Measurements from ENCODE around the gene GCNT1.
A peak's percentile ranks its signal among the peaks of the same experiment; 100 is the strongest.
"Not testable (repeated sequence)": the region's sequence is repeated elsewhere in the genome, so short reads cannot be mapped to it uniquely, and the experiment has no call there.

The GCNT1 gene

GRCh38 chr9:76425677-76426453 lies 33.1 kb upstream of the GCNT1 start:
- Histone ChIP-seq H3K9me3 (replicated peaks; ENCODE audit: low read length) (no peaks in the 10 kb centered on the region), H3K9ac (ENCODE audit: low read depth, low read length) (no peak overlapping the region), H3K4me1 (ENCODE audit: control insufficient read depth, insufficient read depth, low read length) (no peaks in the 10 kb centered on the region), H3K4me2 (ENCODE audit: low read length) (no peak overlapping the region), H3K27me3 (ENCODE audit: control insufficient read depth, insufficient read depth, low read length) (no peaks in the 10 kb centered on the region), H3K4me3 (ENCODE audit: low read length) (no peak overlapping the region), H3K36me3 (ENCODE audit: insufficient read depth, low read length) (no peaks in the 10 kb centered on the region)

- no peaks in the 10 kb centered on the region for H3K36me3 ChIP-seq (ENCODE audit: insufficient read depth, low read length)
- H3K4me2 ChIP-seq (ENCODE audit: low read length) = no peak overlapping the region
- no peak overlapping the region for H3K9ac ChIP-seq (ENCODE audit: low read depth, low read length)
- H3K4me1 ChIP-seq (ENCODE audit: control insufficient read depth, insufficient read depth, low read length) = no peaks in the 10 kb centered on the region
- H3K27me3 ChIP-seq (ENCODE audit: control insufficient read depth, insufficient read depth, low read length) = no peaks in the 10 kb centered on the region
- no peak overlapping the region for H3K4me3 ChIP-seq (ENCODE audit: low read length)
- no peaks in the 10 kb centered on the region for H3K9me3 ChIP-seq (replicated peaks; ENCODE audit: low read length)
These were observed 32.1 kb upstream of the GCNT1 start for GRCh38 chr9:76426807-76427419.

- no peak overlapping the region for H3K4me3 ChIP-seq (ENCODE audit: low read length)
- H3K9ac ChIP-seq (ENCODE audit: low read depth, low read length) = no peak overlapping the region
- H3K4me1 ChIP-seq (ENCODE audit: control insufficient read depth, insufficient read depth, low read length) = peaks cover 17% of the 10 kb centered on the region
- no peak overlapping the region for H3K4me2 ChIP-seq (ENCODE audit: low read length)
- no peaks in the 10 kb centered on the region for H3K9me3 ChIP-seq (replicated peaks; ENCODE audit: low read length)
- no peaks in the 10 kb centered on the region for H3K36me3 ChIP-seq (ENCODE audit: insufficient read depth, low read length)
- H3K27me3 ChIP-seq (ENCODE audit: control insufficient read depth, insufficient read depth, low read length) = no peaks in the 10 kb centered on the region
These were observed 27.4 kb upstream of the GCNT1 start for GRCh38 chr9:76431601-76432000.

- H3K36me3 ChIP-seq (ENCODE audit: insufficient read depth, low read length) = no peaks in the 10 kb centered on the region
- H3K4me3 ChIP-seq (ENCODE audit: low read length) = no peak overlapping the region
- no peak overlapping the region for H3K9ac ChIP-seq (ENCODE audit: low read depth, low read length)
- no peaks in the 10 kb centered on the region for H3K9me3 ChIP-seq (replicated peaks; ENCODE audit: low read length)
- H3K4me2 ChIP-seq (ENCODE audit: low read length) = peak overlapping the region; percentile 66
- no peaks in the 10 kb centered on the region for H3K27me3 ChIP-seq (ENCODE audit: control insufficient read depth, insufficient read depth, low read length)
- peaks cover 17% of the 10 kb centered on the region for H3K4me1 ChIP-seq (ENCODE audit: control insufficient read depth, insufficient read depth, low read length)
These were observed 25.6 kb upstream of the GCNT1 start for GRCh38 chr9:76433406-76433805.

- H3K4me3 ChIP-seq (ENCODE audit: low read length) = no peak overlapping the region
- H3K9me3 ChIP-seq (replicated peaks; ENCODE audit: low read length) = no peaks in the 10 kb centered on the region
- H3K4me2 ChIP-seq (ENCODE audit: low read length) = peak overlapping the region; percentile 66
- H3K27me3 ChIP-seq (ENCODE audit: control insufficient read depth, insufficient read depth, low read length) = no peaks in the 10 kb centered on the region
- H3K36me3 ChIP-seq (ENCODE audit: insufficient read depth, low read length) = no peaks in the 10 kb centered on the region
- no peak overlapping the region for H3K9ac ChIP-seq (ENCODE audit: low read depth, low read length)
- peaks cover 17% of the 10 kb centered on the region for H3K4me1 ChIP-seq (ENCODE audit: control insufficient read depth, insufficient read depth, low read length)
These were observed 25.1 kb upstream of the GCNT1 start for GRCh38 chr9:76433836-76434235.

- not testable (repeated sequence) for H3K4me3 ChIP-seq (ENCODE audit: low read length); H3K4me2 ChIP-seq (ENCODE audit: low read length); H3K9me3 ChIP-seq (replicated peaks; ENCODE audit: low read length); H3K9ac ChIP-seq (ENCODE audit: low read depth, low read length); H3K27me3 ChIP-seq (ENCODE audit: control insufficient read depth, insufficient read depth, low read length); H3K36me3 ChIP-seq (ENCODE audit: insufficient read depth, low read length)
- H3K4me1 ChIP-seq (ENCODE audit: control insufficient read depth, insufficient read depth, low read length) = peaks cover 17% of the 10 kb centered on the region
These were observed 24.1 kb upstream of the GCNT1 start for GRCh38 chr9:76434897-76435296.

- not testable (repeated sequence) for H3K4me2 ChIP-seq (ENCODE audit: low read length); H3K36me3 ChIP-seq (ENCODE audit: insufficient read depth, low read length); H3K9ac ChIP-seq (ENCODE audit: low read depth, low read length); H3K4me3 ChIP-seq (ENCODE audit: low read length); H3K27me3 ChIP-seq (ENCODE audit: control insufficient read depth, insufficient read depth, low read length); H3K9me3 ChIP-seq (replicated peaks; ENCODE audit: low read length)
- peaks cover 35% of the 10 kb centered on the region for H3K4me1 ChIP-seq (ENCODE audit: control insufficient read depth, insufficient read depth, low read length)
These were observed 21.8 kb upstream of the GCNT1 start for GRCh38 chr9:76437017-76437699.

GRCh38 chr9:76438841-76439588 lies 20.0 kb upstream of the GCNT1 start:
- Histone ChIP-seq H3K9ac (ENCODE audit: low read depth, low read length) (no peak overlapping the region), H3K4me2 (ENCODE audit: low read length) (no peak overlapping the region), H3K4me3 (ENCODE audit: low read length) (no peak overlapping the region), H3K27me3 (ENCODE audit: control insufficient read depth, insufficient read depth, low read length) (no peaks in the 10 kb centered on the region), H3K36me3 (ENCODE audit: insufficient read depth, low read length) (no peaks in the 10 kb centered on the region), H3K4me1 (ENCODE audit: control insufficient read depth, insufficient read depth, low read length) (peaks cover 22% of the 10 kb centered on the region), H3K9me3 (replicated peaks; ENCODE audit: low read length) (no peaks in the 10 kb centered on the region)

GRCh38 chr9:76441551-76442322 lies 17.2 kb upstream of the GCNT1 start:
- no peaks in the 10 kb centered on the region for H3K27me3 ChIP-seq (ENCODE audit: control insufficient read depth, insufficient read depth, low read length)
- peaks cover 19% of the 10 kb centered on the region for H3K4me1 ChIP-seq (ENCODE audit: control insufficient read depth, insufficient read depth, low read length)
- no peak overlapping the region for H3K4me3 ChIP-seq (ENCODE audit: low read length)
- H3K36me3 ChIP-seq (ENCODE audit: insufficient read depth, low read length) = no peaks in the 10 kb centered on the region
- peak overlapping the region; percentile 48 for H3K4me2 ChIP-seq (ENCODE audit: low read length)
- no peak overlapping the region for H3K9ac ChIP-seq (ENCODE audit: low read depth, low read length)
- H3K9me3 ChIP-seq (replicated peaks; ENCODE audit: low read length) = no peaks in the 10 kb centered on the region

- Histone ChIP-seq H3K4me1 (ENCODE audit: control insufficient read depth, insufficient read depth, low read length) (peaks cover 23% of the 10 kb centered on the region), H3K9me3 (replicated peaks; ENCODE audit: low read length) (no peaks in the 10 kb centered on the region), H3K4me3 (ENCODE audit: low read length) (no peak overlapping the region), H3K27me3 (ENCODE audit: control insufficient read depth, insufficient read depth, low read length) (no peaks in the 10 kb centered on the region), H3K9ac (ENCODE audit: low read depth, low read length) (no peak overlapping the region), H3K4me2 (ENCODE audit: low read length) (no peak overlapping the region), H3K36me3 (ENCODE audit: insufficient read depth, low read length) (no peaks in the 10 kb centered on the region)
These were observed 15.1 kb upstream of the GCNT1 start for GRCh38 chr9:76443887-76444286.

All from skeletal muscle satellite cell (primary cell).